CD4-positive, alpha-beta memory T cell (primary cell): Measurements from ENCODE around the gene CNTN4. TPM values are rescaled to one million over a fixed set of nuclear protein-coding genes. Genes with fewer than 3 reads are reported as not detected.

Experiments used
- CTCF ChIA-PET: fragments of 350-600 bp; sonication (Branson Sonifier 250); formaldehyde crosslinking; loops from one replicate; lab custom pipeline; 2021; ENCODE audit warnings: inconsistent platforms; ENCODE audit not compliant: partially characterized antibody; lab: Charles Lee
- POLR2A ChIA-PET: fragments of 350-600 bp; sonication (Branson Sonifier 250); formaldehyde crosslinking; loops from one replicate; lab custom pipeline; 2021; ENCODE audit not compliant: partially characterized antibody; lab: Charles Lee
- DNase-seq, 5 donors: peaks; one replicate each; pipeline versions ENCODE4 v3.0.0 to v3.0.0-alpha.2; 2020 to 2022; ENCODE audit warnings: mixed read lengths in 1 of 5
- H3K27ac ChIP-seq: one replicate; pipeline ENCODE4 v1.7.0; 2013; ENCODE audit warnings: low read depth, low read length
- H3K27me3 ChIP-seq: 2 replicates; pipeline ENCODE4 v1.7.0; 2013; ENCODE audit warnings: mild to moderate bottlenecking, low read length, moderate library complexity; ENCODE audit not compliant: insufficient read depth
- H3K36me3 ChIP-seq: 2 replicates; pipeline ENCODE4 v1.7.0; 2013; ENCODE audit warnings: mild to moderate bottlenecking, low read length, moderate library complexity; ENCODE audit not compliant: insufficient read depth
- H3K4me1 ChIP-seq: 2 replicates; pipeline ENCODE4 v1.7.0; 2013; ENCODE audit warnings: mild to moderate bottlenecking, low read length, moderate library complexity; ENCODE audit not compliant: insufficient read depth
- H3K4me3 ChIP-seq, 2 donors: one replicate each; pipeline ENCODE4 v1.7.0; 2013; ENCODE audit warnings: low read length in 2 of 2, mild to moderate bottlenecking in 1 of 2
- H3K9me3 ChIP-seq, 2 donors: one replicate each; pipeline ENCODE4 v1.7.0; 2013; ENCODE audit warnings: low read length in 2 of 2, control low read depth in 1 of 2; ENCODE audit not compliant: control insufficient read depth in 1 of 2
- H3K27ac Mint-ChIP-seq, 7 donors: one replicate each; pipeline ENCODE4 v1.8.0; 2020 to 2021; ENCODE audit warnings: mixed read lengths in 7 of 7, mild to moderate bottlenecking in 6 of 7, inconsistent platforms in 3 of 7, moderate library complexity in 3 of 7
- H3K27me3 Mint-ChIP-seq, 2 donors: one replicate each; pipeline ENCODE4 v1.8.0; 2020 to 2021; ENCODE audit warnings: mixed read lengths in 2 of 2
- H3K36me3 Mint-ChIP-seq, 2 donors: one replicate each; pipeline ENCODE4 v1.8.0; 2020 to 2021; ENCODE audit warnings: mixed read lengths in 2 of 2, inconsistent platforms in 1 of 2, mild to moderate bottlenecking in 1 of 2
- H3K4me1 Mint-ChIP-seq, 4 donors: one replicate each; pipeline ENCODE4 v1.8.0; 2020 to 2021; ENCODE audit warnings: mixed read lengths in 4 of 4, mild to moderate bottlenecking in 1 of 4
- H3K4me3 Mint-ChIP-seq, 8 donors: one replicate each; pipeline ENCODE4 v1.8.0; 2020 to 2021; ENCODE audit warnings: mixed read lengths in 8 of 8, mild to moderate bottlenecking in 7 of 8, moderate library complexity in 6 of 8, inconsistent platforms in 3 of 8
- H3K9me3 Mint-ChIP-seq, 8 donors: one replicate each; pipeline ENCODE4 v1.8.0; 2020 to 2021; ENCODE audit warnings: mixed read lengths in 8 of 8, mild to moderate bottlenecking in 5 of 8, inconsistent platforms in 3 of 8, moderate library complexity in 1 of 8
- intact Hi-C: fragments of 100-400 bp; cut with micrococcal nuclease; formaldehyde crosslinking; loops from one replicate; pipeline ENCODE4 v1.15.1; 2023
- polyA plus RNA-seq, 2 donors: library from polyadenylated mRNA; unstranded; fragments of 300-500 nt; fragmentation: Illumina TruSeq; gene quantifications; one replicate each; pipeline ENCODE4 v1.2.3, GENCODE V29; 2021
- total RNA-seq, 2 experiments: library from RNA; stranded (reverse); gene quantifications; one replicate each; pipeline ENCODE4 v1.2.3, GENCODE V29; 2021

The CNTN4 gene
- total and polyA plus RNA-seq, 4 experiments from 2014 or later = not detected

DNA sequence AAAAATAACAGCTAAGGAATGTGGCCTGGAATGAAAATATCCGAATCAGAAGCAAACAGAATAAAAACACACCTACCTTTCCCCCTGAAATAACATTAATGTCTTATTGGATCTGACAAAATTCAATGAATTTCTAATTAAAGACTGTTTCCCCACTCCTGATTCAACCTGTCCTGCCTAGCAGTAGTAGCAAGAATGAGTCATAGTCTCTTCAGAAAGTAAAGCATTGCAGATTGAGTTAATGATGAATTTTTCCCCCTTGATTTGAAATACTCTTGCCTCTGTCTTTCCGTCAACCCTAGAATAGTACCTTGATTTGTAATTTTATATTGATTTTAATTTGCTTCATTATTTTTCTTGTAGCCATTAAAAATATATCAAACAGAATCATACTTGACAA, 212.4 kb downstream of the CNTN4 start:
- Mint-ChIP-seq H3K27ac (no peak overlapping the region), H3K4me1 (no peaks in the 10 kb centered on the region), H3K27me3 (peaks cover 0 to 2% of the 10 kb centered on the region in 2 donors), H3K9me3 (peaks cover 0 to 4% (median 0%) of the 10 kb centered on the region in 8 donors), H3K36me3 (no peaks in the 10 kb centered on the region), H3K4me3 (no peak overlapping the region)
- H3K4me3 ChIP-seq = no peak overlapping the region
- no peak for DNase-seq
- intact Hi-C loops = no loop called here
- no peak overlapping the region for H3K27ac ChIP-seq
- no peaks in the 10 kb centered on the region for H3K27me3 ChIP-seq
- ChIA-PET POLR2A (no interaction called here), CTCF (no interaction called here)
- H3K36me3 ChIP-seq = no peaks in the 10 kb centered on the region
- H3K4me1 ChIP-seq = no peaks in the 10 kb centered on the region
- no peaks in the 10 kb centered on the region for H3K9me3 ChIP-seq

DNA sequence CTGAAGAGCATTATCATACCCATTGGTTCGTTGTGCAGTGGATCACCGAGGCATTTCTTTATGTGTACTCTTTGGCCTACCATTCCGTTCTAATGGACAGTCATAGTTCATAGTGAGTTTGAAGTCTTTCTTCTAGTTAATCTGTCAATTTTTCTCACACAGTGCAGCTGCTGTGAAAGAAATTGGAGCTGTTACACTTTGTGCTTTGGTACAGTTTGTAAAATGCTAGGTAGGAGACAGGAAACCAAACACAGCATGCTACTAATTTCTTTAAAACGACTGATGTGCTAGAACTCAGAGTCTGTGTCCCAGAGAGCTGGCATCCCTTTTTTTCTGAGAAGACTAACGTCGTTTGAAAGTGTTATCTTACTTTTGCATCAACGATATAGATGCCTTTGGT, 218.9 kb downstream of the CNTN4 start:
- H3K4me1 ChIP-seq = no peaks in the 10 kb centered on the region
- POLR2A ChIA-PET = no interaction called here
- no peak overlapping the region for H3K27ac Mint-ChIP-seq
- H3K27me3 ChIP-seq = no peaks in the 10 kb centered on the region
- H3K9me3 ChIP-seq = no peaks in the 10 kb centered on the region
- no peak overlapping the region for H3K4me3 ChIP-seq
- no peaks in the 10 kb centered on the region for H3K36me3 ChIP-seq
- DNase-seq = no peak
- intact Hi-C loops = no loop called here
- no peaks in the 10 kb centered on the region for H3K27me3 Mint-ChIP-seq
- no peak overlapping the region for H3K4me3 Mint-ChIP-seq
- CTCF ChIA-PET = no interaction called here
- H3K4me1 Mint-ChIP-seq = no peaks in the 10 kb centered on the region
- peaks cover 0 to 3% (median 0%) of the 10 kb centered on the region in 8 donors for H3K9me3 Mint-ChIP-seq
- H3K27ac ChIP-seq = no peak overlapping the region
- H3K36me3 Mint-ChIP-seq = no peaks in the 10 kb centered on the region

DNA sequence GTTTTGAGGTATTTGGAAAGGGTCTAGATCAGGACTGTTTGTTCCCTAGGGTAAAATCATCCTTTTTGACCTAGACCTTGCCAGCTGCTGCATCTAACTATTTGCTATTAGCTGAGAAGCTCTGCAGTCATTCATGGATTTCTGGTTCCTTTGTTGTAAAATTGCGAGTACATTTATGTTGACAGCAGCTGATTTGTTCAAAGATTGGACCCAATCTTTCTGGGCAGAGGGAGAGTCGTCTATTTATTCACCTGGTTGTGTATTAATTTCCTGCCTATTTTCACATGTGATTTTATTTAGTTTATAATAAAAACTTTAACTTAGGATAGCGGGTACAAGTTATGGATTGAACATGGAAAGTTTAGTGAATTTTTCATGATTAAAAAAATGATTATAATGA, 236.3 kb downstream of the CNTN4 start:
- H3K27me3 ChIP-seq = no peaks in the 10 kb centered on the region
- intact Hi-C loops = no loop called here
- H3K36me3 Mint-ChIP-seq = no peaks in the 10 kb centered on the region
- no peak overlapping the region for H3K27ac ChIP-seq
- ChIA-PET CTCF (no interaction called here), POLR2A (no interaction called here)
- no peaks in the 10 kb centered on the region for H3K36me3 ChIP-seq
- no peaks in the 10 kb centered on the region for H3K4me1 ChIP-seq
- no peaks in the 10 kb centered on the region for H3K27me3 Mint-ChIP-seq
- H3K4me1 Mint-ChIP-seq = no peaks in the 10 kb centered on the region
- H3K9me3 ChIP-seq = no peaks in the 10 kb centered on the region
- H3K27ac Mint-ChIP-seq = no peak overlapping the region
- H3K4me3 Mint-ChIP-seq = no peak overlapping the region
- no peak overlapping the region for H3K4me3 ChIP-seq
- no peaks in the 10 kb centered on the region for H3K9me3 Mint-ChIP-seq
- DNase-seq = no peak

DNA sequence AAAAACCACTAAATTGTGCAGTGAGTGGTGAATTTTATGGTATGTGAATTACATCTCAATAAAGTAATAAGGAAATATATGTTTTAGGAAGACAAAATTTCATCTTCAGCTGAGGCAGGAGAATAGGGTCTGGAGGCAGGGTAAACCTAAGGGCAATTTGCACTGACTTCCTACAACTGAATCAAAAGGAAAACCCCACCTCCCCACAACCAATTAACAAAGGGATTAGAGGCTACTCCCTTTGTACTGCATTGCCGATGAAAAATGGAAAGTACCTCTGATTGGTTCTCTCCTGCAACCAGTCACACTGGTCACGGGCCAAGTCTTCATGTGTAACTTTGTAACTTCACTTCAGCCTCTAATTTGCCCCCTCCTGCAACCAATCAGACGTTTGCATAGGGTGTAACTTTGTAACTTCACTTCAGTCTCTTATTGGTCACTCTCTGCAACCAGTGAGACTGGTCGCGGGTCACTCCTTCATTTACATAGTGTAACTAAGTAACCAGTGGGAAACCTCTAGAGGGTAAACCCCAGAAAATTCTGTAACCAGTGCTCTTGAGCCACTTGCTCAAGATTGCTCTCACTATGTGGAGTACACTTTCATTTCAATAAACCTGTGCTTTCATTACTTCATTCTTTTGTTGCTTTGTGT, 244.5 kb downstream of the CNTN4 start:
- Mint-ChIP-seq H3K9me3 (peaks cover 0 to 2% (median 0%) of the 10 kb centered on the region in 8 donors), H3K27ac (no peak overlapping the region), H3K27me3 (no peaks in the 10 kb centered on the region), H3K4me3 (no peak overlapping the region), H3K4me1 (no peaks in the 10 kb centered on the region), H3K36me3 (no peaks in the 10 kb centered on the region)
- no peak overlapping the region for H3K4me3 ChIP-seq
- no peaks in the 10 kb centered on the region for H3K9me3 ChIP-seq
- intact Hi-C loops = no loop called here
- POLR2A ChIA-PET = no interaction called here
- CTCF ChIA-PET = no interaction called here
- DNase-seq = no peak
- H3K27me3 ChIP-seq = no peaks in the 10 kb centered on the region
- H3K4me1 ChIP-seq = no peaks in the 10 kb centered on the region
- H3K27ac ChIP-seq = no peak overlapping the region
- no peaks in the 10 kb centered on the region for H3K36me3 ChIP-seq

DNA sequence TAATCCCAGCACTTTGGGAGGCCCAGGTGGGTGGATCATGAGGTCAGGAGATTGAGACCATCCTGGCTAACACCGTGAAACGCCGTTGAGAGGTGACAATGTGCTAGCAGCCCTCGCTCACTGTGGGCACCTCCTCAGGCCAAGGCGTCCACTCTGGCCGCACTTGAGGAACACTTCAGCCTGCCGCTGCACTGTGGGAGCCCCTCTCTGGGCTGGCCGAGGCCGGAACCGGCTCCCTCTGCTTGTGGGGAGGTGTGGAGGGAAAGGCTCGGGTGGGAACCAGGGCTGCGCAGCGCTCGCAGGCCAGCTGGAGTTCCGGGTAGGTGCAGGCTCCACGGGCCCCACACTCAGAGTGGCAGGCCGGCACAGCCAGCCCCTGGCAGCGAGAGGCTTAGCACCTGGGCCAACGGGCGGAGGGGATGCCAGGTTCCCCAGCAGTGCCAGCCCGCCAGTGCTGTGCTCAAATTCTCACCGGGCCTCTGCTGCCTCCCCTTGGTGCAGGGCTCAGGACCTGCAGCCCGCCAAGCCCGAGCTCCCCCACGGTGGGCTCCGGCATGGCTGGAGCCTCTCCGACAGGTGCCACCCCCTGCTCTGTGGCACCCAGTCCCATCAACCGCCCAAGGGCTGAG, 253.6 kb downstream of the CNTN4 start:
- intact Hi-C loops = no loop called here
- Mint-ChIP-seq H3K4me3 (no peak overlapping the region), H3K27ac (no peak overlapping the region), H3K27me3 (no peaks in the 10 kb centered on the region), H3K4me1 (peaks cover 0 to 8% (median 1%) of the 10 kb centered on the region in 4 donors), H3K9me3 (peaks cover 0 to 4% (median 0%) of the 10 kb centered on the region in 8 donors), H3K36me3 (no peaks in the 10 kb centered on the region)
- no peak for DNase-seq
- H3K36me3 ChIP-seq = no peaks in the 10 kb centered on the region
- CTCF ChIA-PET = no interaction called here
- POLR2A ChIA-PET = no interaction called here
- H3K4me1 ChIP-seq = no peaks in the 10 kb centered on the region
- no peaks in the 10 kb centered on the region for H3K9me3 ChIP-seq
- H3K4me3 ChIP-seq = no peak overlapping the region
- H3K27me3 ChIP-seq = no peaks in the 10 kb centered on the region
- no peak overlapping the region for H3K27ac ChIP-seq

DNA sequence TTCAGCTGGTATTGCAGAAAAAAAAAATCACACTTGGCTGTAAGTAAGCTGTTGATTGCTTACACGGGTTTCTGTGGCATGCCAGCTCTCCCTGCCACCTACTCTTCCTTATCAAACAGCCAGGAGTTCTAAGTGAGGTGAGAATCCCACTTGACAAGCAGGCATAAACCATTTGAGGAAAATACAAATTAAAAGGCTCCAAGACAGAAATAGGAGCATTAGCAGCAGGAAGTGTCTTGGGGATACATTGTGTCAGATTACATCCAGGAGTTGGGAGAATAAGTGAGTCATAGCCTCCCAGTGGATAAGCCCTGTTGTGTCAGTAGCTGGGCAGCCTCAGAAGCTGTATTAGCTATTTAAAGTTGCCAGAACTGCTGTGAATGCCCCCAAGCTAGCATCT, 256.0 kb downstream of the CNTN4 start:
- ChIA-PET POLR2A (no interaction called here), CTCF (interaction anchor here (0.5 kb wide), 1 partner anchor 190 kb away, joined by 3 read pairs; no protein-coding TSS in a partner anchor)
- peaks cover 0 to 4% (median 0%) of the 10 kb centered on the region in 8 donors for H3K9me3 Mint-ChIP-seq
- no peaks in the 10 kb centered on the region for H3K27me3 Mint-ChIP-seq
- H3K27ac ChIP-seq = no peak overlapping the region
- H3K4me3 ChIP-seq = no peak overlapping the region
- H3K4me1 Mint-ChIP-seq = peaks cover 0 to 8% (median 1%) of the 10 kb centered on the region in 4 donors
- no peak for DNase-seq
- H3K4me1 ChIP-seq = no peaks in the 10 kb centered on the region
- intact Hi-C loops = no loop called here
- H3K27me3 ChIP-seq = no peaks in the 10 kb centered on the region
- H3K36me3 ChIP-seq = no peaks in the 10 kb centered on the region
- H3K27ac Mint-ChIP-seq = no peak overlapping the region
- H3K36me3 Mint-ChIP-seq = no peaks in the 10 kb centered on the region
- no peak overlapping the region for H3K4me3 Mint-ChIP-seq
- H3K9me3 ChIP-seq = no peaks in the 10 kb centered on the region

DNA sequence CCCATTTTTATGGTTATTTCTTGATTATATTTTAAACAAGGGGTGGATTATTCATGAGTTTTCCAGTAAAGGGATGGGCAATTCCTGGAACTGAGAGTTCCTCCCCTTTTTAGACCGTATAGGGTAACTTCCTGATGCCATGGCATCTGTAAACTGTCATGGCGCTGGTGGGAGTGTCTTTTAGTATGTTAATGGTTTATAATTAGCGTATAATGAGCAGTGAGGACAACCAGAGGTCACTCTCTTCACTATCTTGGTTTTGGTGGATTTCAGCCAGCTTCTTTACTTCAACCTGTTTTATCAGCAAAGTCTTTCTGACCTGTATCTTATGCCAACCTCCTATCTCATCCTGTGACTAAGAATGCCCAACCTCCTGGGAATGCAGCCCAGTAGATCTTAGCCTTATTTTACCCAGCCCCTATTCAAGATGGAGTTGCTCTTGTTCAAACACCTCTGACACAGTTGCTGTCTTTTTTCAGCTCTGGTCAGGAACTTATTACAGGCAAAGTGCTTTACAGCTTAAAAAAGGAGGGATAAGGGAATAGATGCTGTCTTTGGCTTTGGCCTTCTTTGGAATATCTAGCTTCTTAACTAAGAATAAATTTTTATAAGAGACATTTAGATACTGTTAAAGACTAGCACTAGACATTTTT, 257.8 kb downstream of the CNTN4 start:
- DNase-seq = no peak
- peaks cover 0 to 1% of the 10 kb centered on the region in 2 donors for H3K27me3 Mint-ChIP-seq
- peaks cover 0 to 8% (median 1%) of the 10 kb centered on the region in 4 donors for H3K4me1 Mint-ChIP-seq
- no peaks in the 10 kb centered on the region for H3K36me3 Mint-ChIP-seq
- Histone ChIP-seq H3K27me3 (no peaks in the 10 kb centered on the region), H3K36me3 (no peaks in the 10 kb centered on the region), H3K4me1 (no peaks in the 10 kb centered on the region), H3K4me3 (no peak overlapping the region), H3K27ac (no peak overlapping the region), H3K9me3 (no peaks in the 10 kb centered on the region)
- intact Hi-C loops = no loop called here
- no peak overlapping the region for H3K4me3 Mint-ChIP-seq
- H3K27ac Mint-ChIP-seq = no peak overlapping the region
- ChIA-PET POLR2A (no interaction called here), CTCF (no interaction called here)
- H3K9me3 Mint-ChIP-seq = peaks cover 0 to 4% (median 0%) of the 10 kb centered on the region in 8 donors
